GM12874 (cell line): Measurements from ENCODE around the gene ABHD2.

Source experiments
- CTCF ChIP-seq: IDR thresholded peaks from 2 replicates; pipeline ENCODE4 v1.5.1; 2011; ENCODE audit warnings: low read depth, mild to moderate bottlenecking, control low read depth, low read length, moderate library complexity; ENCODE audit not compliant: insufficient read depth

Gene ABHD2

GRCh38 chr15:89112341-89112971 lies 24.2 kb downstream of the ABHD2 start:
- TF ChIP-seq CTCF, result no peak

- TF ChIP-seq CTCF, result no peak
Measured at GRCh38 chr15:89113296-89114024, 25.2 kb downstream of the ABHD2 start.

- TF ChIP-seq CTCF, result no peak
Measured at GRCh38 chr15:89114990-89115389, 26.7 kb downstream of the ABHD2 start.

GRCh38 chr15:89115547-89115946 lies 27.3 kb downstream of the ABHD2 start:
- TF ChIP-seq CTCF, result no peak

- TF ChIP-seq CTCF, result no peak
Measured at GRCh38 chr15:89116404-89116803, 28.1 kb downstream of the ABHD2 start.

GRCh38 chr15:89117790-89118189 lies 29.5 kb downstream of the ABHD2 start:
- TF ChIP-seq CTCF, result no peak

- TF ChIP-seq CTCF, result no peak
Measured at GRCh38 chr15:89118481-89118989, 30.3 kb downstream of the ABHD2 start.
